HPDE6-E6E7 (cell line): ENCODE results near the gene LFNG.
A peak's percentile ranks its signal among the peaks of the same experiment; 100 is the strongest.
"Not testable (repeated sequence)": the region's sequence is repeated elsewhere in the genome, so short reads cannot be mapped to it uniquely, and the experiment has no call there.

ENCODE experiments used
- DNase-seq: peaks from one replicate; pipeline ENCODE4 v3.0.0; 2011; ENCODE audit warnings: missing footprints; ENCODE audit errors: extremely low spot score

LFNG gene

GRCh38 chr7:2529161-2530070 lies 9.8 kb downstream of the LFNG start:
- DNase-seq, result peak; percentile 53

- DNase-seq, result peak; percentile 42
Observed at GRCh38 chr7:2530071-2530987, 10.8 kb downstream of the LFNG start.

- not testable (repeated sequence) for DNase-seq
Observed at GRCh38 chr7:2530994-2531795, 11.6 kb downstream of the LFNG start.

- not testable (repeated sequence) for DNase-seq
Observed at GRCh38 chr7:2531796-2532110, 12.2 kb downstream of the LFNG start.

GRCh38 chr7:2532199-2532772 lies 12.7 kb downstream of the LFNG start:
- DNase-seq, result not testable (repeated sequence)

- DNase-seq, result not testable (repeated sequence)
Observed at GRCh38 chr7:2532816-2533215, 13.2 kb downstream of the LFNG start.

GRCh38 chr7:2533566-2533965 lies 14.0 kb downstream of the LFNG start:
- DNase-seq, result not testable (repeated sequence)

GRCh38 chr7:2534214-2534613 lies 14.6 kb downstream of the LFNG start:
- DNase-seq, result not testable (repeated sequence)

GRCh38 chr7:2535872-2536627 lies 16.5 kb downstream of the LFNG start:
- DNase-seq, result not testable (repeated sequence)

- no peak for DNase-seq
Observed at GRCh38 chr7:2537981-2538851, 18.6 kb downstream of the LFNG start.

GRCh38 chr7:2539031-2539911 lies 19.7 kb downstream of the LFNG start:
- no peak for DNase-seq

- no peak for DNase-seq
Observed at GRCh38 chr7:2540133-2540532, 20.6 kb downstream of the LFNG start.

GRCh38 chr7:2540641-2541051 lies 21.1 kb downstream of the LFNG start:
- no peak for DNase-seq

- no peak for DNase-seq
Observed at GRCh38 chr7:2541291-2542010, 21.9 kb downstream of the LFNG start.

- no peak for DNase-seq
Observed at GRCh38 chr7:2542011-2542915, 22.7 kb downstream of the LFNG start.

- no peak for DNase-seq
Observed at GRCh38 chr7:2542916-2543871, 23.6 kb downstream of the LFNG start.
